Amniotic stem cell (primary cell): ENCODE results near the gene SMOC1.

Experiments used
- DNase-seq: peaks from one replicate; lab custom pipeline; 2025; lab: John Stamatoyannopoulos, UW

Gene SMOC1

DNA sequence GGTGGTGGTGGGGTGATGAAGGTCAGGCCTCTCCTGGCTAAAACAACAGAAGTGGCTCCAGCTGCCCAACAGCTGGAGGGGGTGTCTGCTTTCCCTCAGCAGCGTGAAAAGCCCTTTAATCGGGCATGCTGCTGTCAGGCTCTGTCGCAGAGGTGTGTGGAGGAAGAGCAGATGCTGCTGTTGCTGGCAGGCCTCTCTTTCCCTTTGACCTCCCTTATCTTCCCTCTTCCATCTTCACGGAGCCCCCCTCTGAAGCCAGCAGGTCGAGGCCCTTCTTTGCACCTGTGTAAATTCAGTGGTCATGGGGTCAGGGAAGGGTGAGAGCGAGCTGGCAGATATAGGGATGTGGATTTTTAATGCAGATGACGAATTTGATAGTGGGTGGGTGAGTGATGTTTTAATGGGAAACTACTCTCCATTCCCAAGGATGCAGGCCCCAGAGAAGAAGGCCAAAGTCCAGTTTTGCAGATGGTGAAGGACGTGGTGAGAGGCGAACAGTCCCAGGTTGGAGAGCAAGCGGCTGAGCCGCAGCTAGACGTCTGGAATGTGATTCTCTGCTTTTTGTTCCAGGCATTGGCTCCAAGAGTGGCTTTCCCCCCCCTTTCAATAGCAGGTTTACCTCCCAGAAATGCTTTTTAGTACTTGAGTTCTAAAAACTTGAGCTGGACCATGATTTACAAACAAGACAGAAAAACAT lies 64.0 kb downstream of the SMOC1 start:
- DNase-seq: no peak

DNA sequence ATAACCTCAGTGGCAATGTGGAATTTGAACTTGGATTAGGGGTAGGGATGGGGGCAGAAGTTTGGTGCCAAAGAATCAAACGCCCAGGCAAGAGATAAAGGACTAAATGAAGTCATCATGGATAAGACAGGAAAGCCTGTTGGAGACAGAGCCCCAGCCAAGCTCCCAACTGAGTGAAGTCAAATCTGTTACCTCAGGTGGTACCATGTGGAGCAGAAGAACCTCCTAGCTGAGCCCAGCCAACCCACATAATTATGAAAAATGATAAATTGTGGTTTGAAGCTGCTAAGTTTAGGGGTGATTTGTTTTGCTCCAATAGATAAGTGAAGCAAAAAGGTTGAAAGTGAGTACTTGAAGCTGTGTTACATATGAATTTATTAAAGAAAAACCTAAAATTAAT lies 66.1 kb downstream of the SMOC1 start:
- DNase-seq: no peak

DNA sequence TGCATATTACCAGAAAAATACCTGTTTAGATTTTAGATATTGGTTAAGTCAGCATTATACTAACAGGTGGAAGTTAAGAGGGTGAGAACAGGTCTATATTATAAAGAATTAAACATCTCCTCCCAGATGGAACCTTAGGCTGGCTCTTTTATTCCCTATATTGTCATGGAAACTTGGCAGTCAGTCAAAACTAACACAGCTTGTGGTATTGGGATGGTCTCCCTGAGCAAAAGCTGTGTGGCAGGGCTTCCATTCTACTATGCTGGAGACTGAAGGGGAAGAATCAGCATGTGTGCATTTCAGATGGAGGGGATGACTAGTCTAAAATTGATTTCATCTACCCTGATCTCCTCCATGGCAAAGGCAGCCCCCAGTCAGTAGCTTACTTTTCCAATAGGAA lies 66.7 kb downstream of the SMOC1 start:
- no peak for DNase-seq

DNA sequence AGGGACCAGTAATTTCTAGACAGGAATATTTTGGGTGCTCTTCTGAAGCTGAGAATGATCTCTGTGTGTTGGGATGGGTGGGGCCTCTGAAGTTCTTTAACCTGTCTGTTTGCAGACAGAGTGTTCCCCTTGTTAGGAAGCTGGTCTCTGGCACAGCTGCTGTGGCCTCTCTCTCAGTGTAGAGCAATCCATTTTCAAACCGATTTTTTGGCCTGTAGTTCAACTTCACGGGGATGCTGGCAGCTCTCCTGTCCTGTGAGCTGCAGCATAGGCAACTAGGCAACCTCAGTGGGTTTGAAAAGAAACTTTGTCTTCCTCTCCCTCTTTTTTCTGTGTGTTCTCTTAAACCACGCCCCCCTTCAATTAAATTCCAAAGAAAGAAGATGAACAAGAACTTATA lies 69.1 kb downstream of the SMOC1 start:
- no peak for DNase-seq

DNA sequence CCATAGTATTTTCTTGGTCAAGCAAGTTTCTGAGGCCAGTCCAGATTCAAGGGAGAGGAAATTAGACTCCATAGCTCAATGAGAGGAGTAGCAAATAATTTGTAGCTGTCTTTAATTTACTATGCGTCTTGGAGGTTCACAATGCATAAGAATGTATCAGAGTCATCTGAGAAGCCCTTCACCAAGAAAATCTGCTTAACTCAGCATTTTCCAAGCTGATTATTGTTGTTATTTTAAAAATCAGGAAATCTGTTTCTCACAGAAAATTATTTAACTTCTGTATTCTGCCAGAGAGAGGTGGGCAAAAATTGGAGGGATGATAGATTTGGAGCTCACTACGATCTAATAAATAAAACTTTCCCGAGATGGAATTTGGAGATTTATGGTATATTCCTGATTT lies 72.0 kb downstream of the SMOC1 start:
- no peak for DNase-seq

DNA sequence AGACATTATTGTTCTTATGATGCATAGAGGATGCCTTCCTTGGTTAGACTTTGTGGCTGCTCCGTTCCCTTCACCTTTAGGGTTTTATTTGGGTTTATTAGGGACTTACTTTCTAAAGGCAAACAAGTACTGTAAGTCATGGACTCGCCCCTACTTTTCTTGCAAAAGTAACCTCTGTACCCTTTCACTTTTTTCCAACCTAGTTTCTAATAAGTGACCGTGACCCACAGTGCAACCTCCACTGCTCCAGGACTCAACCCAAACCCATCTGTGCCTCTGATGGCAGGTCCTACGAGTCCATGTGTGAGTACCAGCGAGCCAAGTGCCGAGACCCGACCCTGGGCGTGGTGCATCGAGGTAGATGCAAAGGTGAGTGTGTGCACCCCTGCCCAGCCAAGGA lies 72.7 kb downstream of the SMOC1 start:
- DNase-seq: no peak

DNA sequence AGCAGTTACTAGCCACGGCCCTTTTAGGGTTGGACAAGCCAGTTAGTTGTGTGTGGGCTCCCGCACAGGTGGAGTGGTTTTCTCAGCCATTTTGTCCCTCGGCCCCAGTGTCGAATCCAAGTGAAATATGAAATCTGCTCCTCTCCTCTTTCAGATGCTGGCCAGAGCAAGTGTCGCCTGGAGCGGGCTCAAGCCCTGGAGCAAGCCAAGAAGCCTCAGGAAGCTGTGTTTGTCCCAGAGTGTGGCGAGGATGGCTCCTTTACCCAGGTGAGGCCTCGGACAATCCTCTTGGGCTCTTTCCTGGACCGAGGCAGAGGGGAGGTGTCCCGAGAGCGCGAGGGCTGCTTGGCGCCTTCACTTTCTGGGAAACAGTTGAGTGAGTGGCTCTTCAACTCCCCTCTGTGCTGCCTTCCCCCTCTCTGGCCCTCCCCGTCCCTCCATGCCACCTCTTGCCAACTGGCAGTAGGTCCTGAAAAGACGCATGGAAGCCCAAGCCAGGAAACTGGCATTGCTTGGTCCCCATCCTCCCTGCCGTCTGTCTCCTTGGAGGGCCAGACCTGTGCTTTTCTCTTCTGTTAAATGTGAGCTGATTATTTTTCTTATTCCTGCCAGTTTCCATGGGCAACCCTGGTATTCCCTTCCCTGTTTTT lies 74.2 kb downstream of the SMOC1 start:
- no peak for DNase-seq

DNA sequence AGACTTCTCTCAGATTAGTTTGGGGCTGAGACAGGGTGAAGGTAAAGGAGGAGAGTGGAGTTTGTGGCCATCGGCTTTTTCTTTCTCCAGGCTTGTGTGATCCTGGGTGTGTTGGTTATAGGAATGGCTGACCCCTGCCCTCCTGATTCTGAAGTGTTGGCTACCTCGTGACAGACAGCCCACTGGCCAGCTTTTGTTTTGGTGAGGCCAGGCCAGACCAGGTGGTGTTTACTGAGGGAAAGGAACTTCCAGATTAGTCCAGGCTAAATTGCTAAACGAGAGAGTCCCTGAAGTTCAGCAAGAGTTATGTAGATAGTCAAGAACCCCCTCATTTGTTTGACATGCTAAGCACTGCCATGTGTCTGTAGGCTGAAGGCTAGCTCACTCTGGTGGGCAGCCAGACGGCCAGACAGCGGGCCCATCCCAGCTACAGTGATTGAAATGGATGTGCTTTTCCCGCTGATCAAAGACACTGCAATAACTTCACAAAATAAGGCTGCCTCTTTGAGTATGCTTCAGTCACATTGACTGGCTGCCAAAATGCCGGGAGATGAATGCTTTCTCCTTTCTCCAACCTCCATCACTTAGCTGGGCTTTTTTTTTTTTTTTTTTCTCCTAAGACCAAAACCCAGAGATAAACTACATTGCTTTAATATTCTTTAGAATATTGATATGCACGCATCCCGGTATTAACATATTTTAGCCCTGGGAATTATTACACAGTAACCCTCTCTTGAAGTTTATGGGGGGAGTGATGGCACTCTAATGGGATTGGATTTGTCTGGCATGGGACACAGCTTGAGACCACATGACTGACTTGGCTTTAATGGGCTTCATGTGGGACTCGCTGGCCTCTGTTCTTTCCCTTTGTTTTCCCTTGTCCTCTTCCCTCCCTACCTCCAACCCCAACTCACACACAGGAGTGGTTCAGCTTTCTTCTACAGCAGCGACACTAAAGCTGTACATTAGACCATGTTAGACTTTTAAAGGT lies 76.9 kb downstream of the SMOC1 start:
- DNase-seq: no peak

DNA sequence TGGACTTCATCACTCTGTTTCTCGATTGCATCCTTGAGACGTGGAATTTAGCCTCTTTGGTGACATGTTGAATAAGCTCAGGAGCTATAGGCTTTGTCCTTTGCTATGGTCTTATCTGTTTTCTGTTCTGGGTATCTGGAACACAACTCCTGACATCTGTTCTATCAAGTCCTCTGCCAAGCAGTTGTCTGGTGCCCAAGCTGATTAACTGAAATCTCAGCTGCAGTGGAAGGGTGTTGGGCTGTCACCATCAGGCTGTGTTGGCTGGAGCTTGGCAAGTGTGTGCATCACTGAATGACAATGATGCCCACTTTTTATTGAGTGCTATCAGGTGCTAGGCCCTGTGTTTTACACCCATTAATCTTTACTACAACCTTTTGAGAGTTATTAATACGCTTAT lies 77.8 kb downstream of the SMOC1 start:
- no peak for DNase-seq

DNA sequence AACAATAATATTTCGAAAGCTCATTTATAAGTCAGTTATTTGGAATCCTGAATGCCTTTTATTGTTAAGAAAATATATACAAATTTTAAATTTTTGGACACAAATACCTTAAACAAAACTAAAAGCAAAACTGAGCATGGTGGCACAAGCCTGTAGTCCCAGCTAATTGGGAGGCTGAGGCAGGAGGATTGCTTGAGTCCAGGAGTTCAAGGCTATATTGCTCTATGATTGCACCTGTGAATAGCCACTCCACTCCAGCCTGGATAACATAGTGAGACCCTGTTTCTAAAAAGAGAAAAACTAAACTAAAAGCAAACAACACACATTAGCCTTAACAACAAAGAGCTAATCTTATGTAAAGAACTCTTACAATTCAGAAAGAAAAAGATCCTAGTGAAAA lies 78.8 kb downstream of the SMOC1 start:
- no peak for DNase-seq

DNA sequence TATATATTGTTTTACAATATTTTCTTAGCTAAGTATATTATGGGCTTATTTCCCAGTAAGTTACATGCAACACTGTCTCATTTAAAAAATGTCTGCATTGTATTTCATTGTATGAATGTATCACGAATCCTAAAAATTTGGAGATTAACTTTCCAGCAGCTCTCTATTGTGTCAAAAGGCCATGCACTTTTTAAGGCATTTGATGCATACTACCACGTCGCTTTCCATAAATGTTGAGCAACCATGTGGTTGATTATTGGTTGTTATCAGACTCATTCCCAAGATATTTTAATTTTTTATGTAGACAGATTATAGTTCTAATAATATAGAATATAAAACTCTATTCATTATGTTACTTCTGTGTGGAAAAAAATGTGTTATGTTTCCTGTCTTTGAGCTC lies 79.9 kb downstream of the SMOC1 start:
- DNase-seq: no peak

DNA sequence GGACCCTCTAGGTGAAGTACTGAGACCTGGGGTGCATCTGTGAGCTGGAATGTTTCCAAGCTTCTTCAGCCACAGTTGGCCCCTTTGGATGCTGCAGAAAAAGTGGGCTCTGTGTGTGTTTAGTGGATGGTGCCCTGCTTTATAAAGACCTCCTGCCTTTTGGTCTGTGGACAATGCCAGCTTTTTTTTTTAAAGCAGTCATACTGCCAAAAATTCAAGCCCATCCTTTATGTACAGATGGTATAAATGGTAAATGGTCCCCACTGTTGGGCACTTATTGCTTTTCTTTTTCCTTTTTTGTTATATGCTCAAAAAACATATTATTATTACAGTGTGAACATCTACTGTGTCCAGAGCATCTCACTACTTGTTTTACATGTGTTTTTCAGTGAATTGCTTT lies 81.1 kb downstream of the SMOC1 start:
- DNase-seq: no peak

DNA sequence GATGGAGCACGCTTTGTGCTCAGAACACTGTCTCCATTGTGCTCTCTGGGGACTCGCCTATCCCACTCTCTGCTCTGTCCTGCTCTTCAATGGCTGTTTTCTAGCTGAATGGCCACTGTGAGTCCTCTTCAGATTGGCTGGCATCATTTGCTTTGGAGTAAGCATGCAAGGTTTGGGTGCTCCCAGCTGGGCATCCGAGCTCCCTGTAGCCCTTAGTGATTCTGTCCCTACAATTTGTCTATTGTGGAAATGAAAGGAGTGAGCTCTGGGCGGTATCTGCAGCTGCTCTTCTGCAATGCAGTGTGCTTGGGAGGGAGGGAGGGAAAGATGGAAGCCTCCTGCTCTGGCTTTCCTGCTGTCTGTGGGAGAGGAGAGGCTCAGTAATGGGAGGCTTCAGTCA lies 84.8 kb downstream of the SMOC1 start:
- DNase-seq: no peak

DNA sequence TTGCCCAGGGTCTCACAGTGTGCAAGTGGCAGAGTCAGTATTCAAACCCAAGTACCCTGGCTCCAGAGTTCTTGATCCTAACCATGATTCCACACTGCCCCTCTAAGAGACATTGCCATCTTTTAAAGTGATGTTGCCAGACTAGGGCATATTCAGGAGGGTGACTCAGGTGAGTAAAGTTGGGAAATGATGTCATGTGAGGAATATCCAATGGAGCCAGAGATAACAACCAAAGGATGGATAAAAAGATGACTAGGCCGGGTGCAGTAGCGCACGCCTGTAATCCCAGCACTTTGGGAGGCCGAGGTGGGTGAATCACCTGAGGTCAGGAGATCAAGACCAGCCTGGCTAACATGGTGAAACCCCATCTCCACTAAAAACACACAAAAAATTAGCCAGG lies 85.6 kb downstream of the SMOC1 start:
- DNase-seq: no peak

DNA sequence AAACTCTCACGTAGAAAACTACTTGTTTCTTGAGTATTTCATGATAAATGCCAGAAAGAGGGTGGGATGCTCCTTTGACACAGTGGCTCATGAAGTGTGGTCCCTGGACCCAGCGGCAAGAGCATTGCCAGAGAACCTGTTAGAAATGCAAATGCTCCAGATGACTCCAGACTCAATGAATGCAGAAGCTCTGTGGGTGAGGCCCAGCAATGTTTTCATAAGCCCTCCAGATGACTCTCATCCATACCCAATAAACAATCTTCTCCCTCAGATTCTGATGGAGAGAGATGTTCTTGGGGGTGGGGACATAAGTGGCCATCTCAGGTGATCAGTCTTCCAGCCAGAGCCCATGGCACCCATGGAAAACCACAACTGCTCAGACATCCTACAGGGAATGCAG lies 88.9 kb downstream of the SMOC1 start:
- no peak for DNase-seq

DNA sequence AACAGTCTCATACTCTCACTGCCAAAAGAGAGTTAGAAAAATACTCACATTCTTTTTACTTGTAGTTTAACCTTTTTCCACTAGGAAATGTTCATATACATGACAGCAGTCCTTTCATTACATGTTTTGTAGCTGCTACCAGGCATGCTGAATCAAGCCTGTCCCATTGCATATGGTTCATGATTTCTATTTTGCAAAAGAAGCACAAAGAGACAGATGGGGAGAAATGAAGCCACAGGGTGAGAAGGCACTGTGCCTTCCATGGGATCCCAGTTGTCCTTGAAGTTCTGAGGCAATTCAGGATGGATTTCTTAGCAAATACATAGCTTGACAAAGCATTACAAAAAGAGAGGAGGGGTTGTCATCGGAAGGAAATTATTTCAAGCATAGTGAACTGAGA lies 89.5 kb downstream of the SMOC1 start:
- DNase-seq: no peak

DNA sequence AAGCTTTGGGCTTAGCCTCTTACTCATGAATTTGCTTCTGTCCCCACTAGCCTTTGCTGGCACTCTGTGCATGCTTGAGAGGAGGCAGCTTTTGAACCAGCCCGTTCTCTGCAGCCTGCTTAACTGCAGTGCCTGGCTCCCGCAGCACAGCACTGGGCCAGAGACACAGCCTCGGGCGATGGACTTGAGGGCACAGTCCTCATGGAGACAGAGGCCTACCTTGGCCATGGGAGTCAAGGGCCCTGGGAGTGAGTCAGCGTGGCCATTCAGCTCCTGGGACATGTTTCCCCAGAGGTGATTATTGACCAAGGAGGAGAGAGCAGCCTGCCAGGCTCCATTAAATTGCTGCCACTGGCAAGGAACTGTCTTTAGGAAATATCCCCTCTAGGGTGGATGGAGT lies 93.5 kb downstream of the SMOC1 start:
- no peak for DNase-seq

DNA sequence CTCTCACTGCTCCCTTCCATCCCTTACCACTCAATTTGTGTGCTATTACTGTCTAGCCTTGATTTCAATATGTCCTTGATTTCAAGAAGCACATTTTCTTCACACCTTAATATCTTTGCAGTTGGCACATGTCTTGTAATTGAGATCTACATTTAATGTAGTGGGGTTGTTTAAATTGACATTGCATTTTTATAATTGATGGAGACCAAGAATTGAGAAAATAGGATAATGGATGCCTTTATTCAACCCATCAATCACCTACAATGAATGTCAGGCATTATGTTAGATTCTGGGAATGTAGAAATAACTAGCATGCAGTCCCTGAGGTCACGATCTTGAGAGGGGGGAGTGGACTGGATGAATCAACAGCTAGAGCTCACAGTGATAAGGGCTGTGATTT lies 94.6 kb downstream of the SMOC1 start:
- no peak for DNase-seq

DNA sequence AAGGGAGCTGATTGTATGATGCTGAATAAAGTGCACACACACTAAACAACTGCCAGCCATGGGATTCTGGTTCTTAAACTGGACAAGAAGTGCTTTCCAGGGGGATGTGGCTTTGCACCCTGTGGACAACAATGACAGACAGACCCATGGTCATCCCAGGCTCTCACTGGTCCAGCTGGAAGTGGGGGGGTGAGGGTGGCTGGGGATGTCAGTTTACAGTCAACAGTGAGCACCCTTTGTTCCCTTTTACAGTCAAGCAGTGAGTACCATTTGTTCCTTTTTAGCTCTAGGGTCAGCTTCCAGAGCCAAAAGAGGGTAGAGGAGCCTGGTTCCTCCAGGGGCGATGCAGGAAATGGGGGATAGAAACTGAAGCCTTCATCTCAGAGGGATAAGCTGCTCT lies 100.7 kb downstream of the SMOC1 start:
- DNase-seq: no peak

DNA sequence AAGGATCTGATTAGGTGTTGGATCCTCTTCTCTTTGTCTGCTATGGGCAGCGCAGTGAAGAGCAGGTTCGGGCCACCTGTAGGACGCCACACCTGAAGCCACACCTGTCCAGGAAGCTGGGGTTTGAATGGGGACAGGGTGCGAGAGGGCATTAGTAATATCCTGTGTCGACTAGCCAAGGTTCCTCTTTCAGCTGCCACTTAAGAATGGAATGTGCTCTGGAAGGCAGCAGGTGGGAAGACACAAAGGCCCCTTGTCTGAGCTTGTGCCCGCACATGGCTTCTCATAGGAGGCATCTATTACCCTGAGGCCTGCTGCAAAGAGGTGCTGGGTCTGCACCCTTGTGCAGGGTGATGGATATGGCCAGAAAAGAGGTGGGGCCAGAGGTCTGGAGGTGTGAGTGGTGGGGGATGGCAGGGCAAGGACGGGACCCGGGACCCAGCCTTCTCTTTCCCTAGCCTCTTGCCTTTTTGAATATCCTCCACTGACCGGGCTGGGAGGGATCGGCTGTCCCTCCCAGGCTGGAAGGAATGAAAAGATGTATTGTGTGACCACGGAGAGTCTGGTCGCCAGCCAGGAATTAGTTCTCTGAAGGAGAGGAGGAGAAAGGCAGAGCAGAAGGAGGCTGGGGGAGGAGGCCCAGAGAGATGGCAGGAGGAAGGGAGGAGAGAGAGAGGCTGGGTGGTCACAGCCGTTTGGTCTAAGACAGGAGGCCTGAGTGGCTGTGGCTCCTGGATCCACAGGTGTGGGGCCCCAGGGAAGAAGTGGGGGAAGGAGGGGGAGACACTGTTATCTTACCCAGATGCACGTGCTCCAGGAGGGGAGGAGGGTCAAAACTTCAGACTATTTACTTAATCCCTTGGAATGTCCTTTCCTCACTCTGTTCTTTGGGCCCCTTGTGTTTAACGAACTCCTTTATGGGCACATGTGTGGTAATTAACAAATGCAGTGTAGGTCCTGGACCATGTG lies 101.5 kb downstream of the SMOC1 start:
- DNase-seq: no peak

DNA sequence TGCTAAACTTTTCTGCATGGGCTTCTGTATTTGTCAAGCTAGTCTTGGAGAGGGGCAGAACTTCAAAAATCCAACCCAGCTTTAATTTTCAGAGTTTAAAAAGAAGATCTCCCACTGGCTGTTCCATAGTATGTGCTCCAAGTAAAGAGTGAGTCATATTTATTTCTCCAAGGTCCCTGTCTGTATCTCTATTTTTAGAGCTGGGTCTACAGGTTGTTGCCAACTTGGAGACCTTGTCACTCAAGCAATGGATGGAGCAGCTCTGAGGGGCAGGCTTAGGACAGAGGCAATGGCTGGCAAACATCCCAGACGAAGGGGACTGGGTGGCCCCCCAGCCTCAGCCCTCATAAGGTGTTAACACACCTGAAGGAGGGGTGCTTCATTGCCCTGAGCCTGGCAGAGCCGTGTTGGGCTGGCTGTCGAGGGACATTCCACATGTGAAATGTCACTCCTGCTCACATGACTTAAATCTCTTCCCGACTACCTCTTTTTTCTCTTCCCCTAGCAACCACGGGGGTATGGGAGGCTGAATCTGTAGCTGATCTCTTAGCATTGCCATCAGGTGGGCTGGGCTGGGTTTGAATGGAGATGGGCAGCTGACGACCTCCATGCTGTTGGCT lies 103.1 kb downstream of the SMOC1 start:
- no peak for DNase-seq
